ENCODE data around the gene HOXA3. TPM values are rescaled to one million over a fixed set of nuclear protein-coding genes. Genes with fewer than 3 reads are reported as not detected.

Gene HOXA3
- total and polyA plus RNA-seq, 2 of the 13 experiments (the other 11 are each of a cell fraction or from before 2014, with no cell fraction given), result 2.9 to 4.6 TPM

GRCh38 chr7:27179503-27180430 lies 27.4 kb upstream of the HOXA3 start (continued):
- no peak for TF ChIP-seq BCLAF1 (IDR thresholded peaks at IDR 0.05)
- no peak for TF ChIP-seq SPEN (CRISPR knock-in tag; IDR thresholded peaks at IDR 0.05; ENCODE audit: low read depth)
- no peak for TF ChIP-seq ZNF337 (CRISPR knock-in tag; IDR thresholded peaks at IDR 0.05; ENCODE audit: borderline replicate concordance, low read depth)
- TF ChIP-seq HNF1A (IDR thresholded peaks at IDR 0.05; ENCODE audit: low read depth), result peak; percentile 20; the same call in 1 of the 2 replicates
- TF ChIP-seq HNF1A (CRISPR knock-in tag; IDR thresholded peaks at IDR 0.05; ENCODE audit: borderline replicate concordance), result peak; percentile 32; the same call in 1 of the 2 replicates
- TF ChIP-seq SNAPC4 (CRISPR knock-in tag; IDR thresholded peaks at IDR 0.05), result no peak
- TF ChIP-seq THRA (CRISPR knock-in tag; IDR thresholded peaks at IDR 0.05; ENCODE audit: borderline replicate concordance), result no peak
- peak; percentile 54; the same call in 1 of the 2 replicates for TF ChIP-seq MEIS1 (CRISPR knock-in tag; IDR thresholded peaks at IDR 0.05; ENCODE audit: borderline replicate concordance)
- no peak for TF ChIP-seq ZNF546 (CRISPR knock-in tag; conservative IDR thresholded peaks at IDR 0.05)
- no peak for TF ChIP-seq KLF12 (CRISPR knock-in tag; IDR thresholded peaks at IDR 0.05; ENCODE audit: borderline replicate concordance)
- TF ChIP-seq KDM2A (CRISPR knock-in tag; IDR thresholded peaks at IDR 0.05; ENCODE audit: borderline replicate concordance, low read depth), result peak; percentile 64
- no peak for TF ChIP-seq WIZ (CRISPR knock-in tag; IDR thresholded peaks at IDR 0.05)

Measured in HepG2 (cell line).